Esophagus squamous epithelium (tissue), 5 donors: ENCODE data around the gene CCDC141. TPM values are rescaled to one million over a fixed set of nuclear protein-coding genes. Genes with fewer than 3 reads are reported as not detected.

Source experiments
- DNase-seq: peaks from one replicate; lab custom pipeline; 2025; lab: John Stamatoyannopoulos, UW
- H3K27ac ChIP-seq, 4 donors: fragments of 200-600 bp; sonication (generic); one replicate each; pipeline ENCODE4 v1.5.1; 2016 to 2019; ENCODE audit warnings: mild to moderate bottlenecking in 1 of 4
- H3K27me3 ChIP-seq, 4 donors: fragments of 200-600 bp; sonication (generic); 1 replicate in 3 of 4; 2 replicates in 1 of 4; pipeline versions ENCODE4 v1.5.1 to v1.6.0; 2017 to 2021; ENCODE audit warnings: antibody characterized with exemption in 1 of 4
- H3K36me3 ChIP-seq, 3 donors: fragments of 200-600 bp; sonication (generic); one replicate each; pipeline ENCODE4 v1.5.1; 2016 to 2019
- H3K4me1 ChIP-seq, 3 donors: fragments of 200-600 bp; sonication (generic); one replicate each; pipeline ENCODE4 v1.5.1; 2017 to 2019
- H3K4me3 ChIP-seq, 4 donors: fragments of 200-600 bp; sonication (generic); 1 replicate in 3 of 4; 2 replicates in 1 of 4; pipeline ENCODE4 v1.5.1; 2016 to 2019; ENCODE audit warnings: mild to moderate bottlenecking in 2 of 4, moderate library complexity in 1 of 4
- H3K9me3 ChIP-seq, 3 donors: fragments of 200-600 bp; sonication (generic); one replicate each; pipeline ENCODE4 v1.5.1; 2016 to 2019
- CTCF ChIP-seq, 6 experiments: fragments of 450-650 bp in 4 of 6; fragments of 200-600 bp in 2 of 6; sonication (generic) in 2 of 6; IDR thresholded peaks; one replicate each; pipeline ENCODE4 v1.5.1; 2016 to 2019; ENCODE audit warnings: antibody characterized with exemption in 6 of 6, mild to moderate bottlenecking in 4 of 6, moderate library complexity in 4 of 6
- POLR2A ChIP-seq, 4 donors: fragments of 450-650 bp; IDR thresholded peaks; one replicate each; pipeline ENCODE4 v1.6.1; 2017; ENCODE audit warnings: antibody characterized with exemption in 4 of 4, mild to moderate bottlenecking in 4 of 4, moderate library complexity in 3 of 4
- WGBS, 2 donors: methylation state at CpG; one replicate each; pipeline ENCODE4 v1.1.5; 2018; 5-methylcytosine and 5-hydroxymethylcytosine counted together
- intact Hi-C: fragments of 100-400 bp; cut with DNase I; formaldehyde crosslinking; loops from one replicate; pipeline ENCODE4 v1.15.0; 2022
- total RNA-seq, 4 donors: library from RNA; depleted of rRNA; stranded (reverse); fragments of >200 nt; gene quantifications; one replicate each; pipeline ENCODE4 v1.1.0, GENCODE V29; 2016
- donor health status: DM: yes; HTN: yes; CAD: no.

CCDC141 gene
- total RNA-seq, 4 donors from 2014 or later = 0.26 to 3.1 (median 1.1) TPM

- H3K27me3 ChIP-seq = no peaks in the 10 kb centered on the region
- no peaks in the 10 kb centered on the region for H3K4me1 ChIP-seq
- H3K4me3 ChIP-seq = no peak overlapping the region
- no peak for DNase-seq
- no peaks in the 10 kb centered on the region for H3K9me3 ChIP-seq
- TF ChIP-seq CTCF (IDR thresholded peaks at IDR 0.05) = no peak
- TF ChIP-seq POLR2A (IDR thresholded peaks at IDR 0.05) = no peak
- no peaks in the 10 kb centered on the region for H3K36me3 ChIP-seq
- intact Hi-C loops = no loop called here
- 83 to 84% methylated on average over 7 of the region's 7 CpGs for WGBS, 2 donors
- no peak overlapping the region for H3K27ac ChIP-seq
These were observed 249.4 kb downstream of the CCDC141 start for GRCh38 chr2:178800510-178800909.

GRCh38 chr2:178799305-178799704, 250.6 kb downstream of the CCDC141 start:
- WGBS, 2 donors = 89 to 97% methylated on average over 11 to 13 of the region's 19 CpGs
- intact Hi-C loops = loop anchor here (5.0 kb wide), 1 partner anchor 113 kb away; no protein-coding TSS in a partner anchor
- no peak for TF ChIP-seq POLR2A (IDR thresholded peaks at IDR 0.05)
- no peak for TF ChIP-seq CTCF (IDR thresholded peaks at IDR 0.05)

GRCh38 chr2:178796079-178796677, 253.8 kb downstream of the CCDC141 start:
- Histone ChIP-seq H3K4me1 (no peaks in the 10 kb centered on the region), H3K9me3 (no peaks in the 10 kb centered on the region), H3K4me3 (no peak overlapping the region), H3K27me3 (no peaks in the 10 kb centered on the region), H3K36me3 (no peaks in the 10 kb centered on the region), H3K27ac (no peak overlapping the region)
- no peak for DNase-seq
- intact Hi-C loops = loop anchor here (5.0 kb wide), 1 partner anchor 116 kb away; no protein-coding TSS in a partner anchor
- peak in 4 of 6 experiments; percentile 35 to 66 (median 52) for TF ChIP-seq CTCF (IDR thresholded peaks at IDR 0.05)
- no peak for TF ChIP-seq POLR2A (IDR thresholded peaks at IDR 0.05)
- 84 to 89% methylated on average over 2 of the region's 2 CpGs for WGBS, 2 donors

More at GRCh38 chr2:178799305-178799704, 250.6 kb downstream of the CCDC141 start:
- DNase-seq = no peak
- Histone ChIP-seq H3K4me3 (no peak overlapping the region), H3K36me3 (no peaks in the 10 kb centered on the region), H3K4me1 (no peaks in the 10 kb centered on the region), H3K27me3 (no peaks in the 10 kb centered on the region), H3K27ac (no peak overlapping the region), H3K9me3 (no peaks in the 10 kb centered on the region)

GRCh38 chr2:178787934-178788333, 262.0 kb downstream of the CCDC141 start:
- H3K4me1 ChIP-seq = no peaks in the 10 kb centered on the region
- intact Hi-C loops = no loop called here
- no peak for DNase-seq
- no peaks in the 10 kb centered on the region for H3K9me3 ChIP-seq
- WGBS, 2 donors = 75 to 83% methylated on average over 5 of the region's 5 CpGs
- H3K36me3 ChIP-seq = no peaks in the 10 kb centered on the region
- no peak overlapping the region for H3K4me3 ChIP-seq
- TF ChIP-seq POLR2A (IDR thresholded peaks at IDR 0.05) (no peak), CTCF (IDR thresholded peaks at IDR 0.05) (no peak)
- H3K27me3 ChIP-seq = no peaks in the 10 kb centered on the region
- no peak overlapping the region for H3K27ac ChIP-seq

- Histone ChIP-seq H3K4me1 (no peaks in the 10 kb centered on the region), H3K4me3 (no peak overlapping the region), H3K9me3 (no peaks in the 10 kb centered on the region), H3K36me3 (no peaks in the 10 kb centered on the region), H3K27me3 (no peaks in the 10 kb centered on the region), H3K27ac (no peak overlapping the region)
- 52 to 75% methylated on average over 2 of the region's 2 CpGs for WGBS, 2 donors
- DNase-seq = no peak
- intact Hi-C loops = no loop called here
- no peak for TF ChIP-seq POLR2A (IDR thresholded peaks at IDR 0.05)
These were observed 262.8 kb downstream of the CCDC141 start for GRCh38 chr2:178787155-178787554.
